Mucosa of descending colon (tissue), 3 donors: ENCODE measurements around the gene DPP6. TPM values are rescaled to one million over a fixed set of nuclear protein-coding genes. Genes with fewer than 3 reads are reported as not detected.

ENCODE experiments used
- ATAC-seq: fragments of 200-7000 bp; cut with Tn5 transposase; one replicate; pipeline ENCODE4 v1.9.1; 2020; ENCODE audit warnings: mild to moderate bottlenecking, moderate library complexity
- DNase-seq, 3 donors: peaks; one replicate each; pipeline ENCODE4 v3.0.0-alpha.2; 2020
- H3K36me3 ChIP-seq: fragments of 200-600 bp; one replicate; pipeline ENCODE4 v1.8.0; 2021; ENCODE audit warnings: low read depth, mild to moderate bottlenecking
- H3K4me1 ChIP-seq: fragments of 200-600 bp; one replicate; pipeline ENCODE4 v1.8.0; 2021; ENCODE audit warnings: low read depth, mild to moderate bottlenecking
- H3K4me3 ChIP-seq: fragments of 200-600 bp; one replicate; pipeline ENCODE4 v1.8.0; 2021; ENCODE audit warnings: mild to moderate bottlenecking
- H3K9me3 ChIP-seq: fragments of 200-600 bp; one replicate; pipeline ENCODE4 v1.8.0; 2021; ENCODE audit warnings: mild to moderate bottlenecking
- intact Hi-C, 2 donors: fragments of 100-400 bp; cut with DNase I in 1 of 2; cut with micrococcal nuclease in 1 of 2; formaldehyde crosslinking; loops; one replicate each; pipeline versions ENCODE4 v1.11.0 to v1.11.1; 2022; cut with DNase I, micrococcal nuclease
- total RNA-seq, 3 donors: library from RNA; stranded (reverse); fragmentation: NEBNext Ultra II Directional in 2 of 3; extraction: Animal tissue kit (Norgen Biotek cat#: 25700) in 2 of 3; gene quantifications; one replicate each; pipeline versions ENCODE4 v1.2.1 to v1.2.4, GENCODE V29; 2021 to 2023
- TF ChIP-seq, protein P1 (sequence below): fragments of 200-600 bp; IDR thresholded peaks from one replicate; pipeline ENCODE4 v1.8.0; 2022; ENCODE audit warnings: antibody characterized with exemption, mild to moderate bottlenecking
- donor health status: DM: no; HTN: no; CAD: no; lungs with moderate emphysema.
- donor health status: DM: no; HTN: no; CAD: no.
- donor health status: DM: no; HTN: yes; CAD: no.

Gene DPP6
- total RNA-seq, 3 donors from 2014 or later, result 1.3 to 33.8 (median 1.5) TPM

- TF ChIP-seq, protein P1, sequence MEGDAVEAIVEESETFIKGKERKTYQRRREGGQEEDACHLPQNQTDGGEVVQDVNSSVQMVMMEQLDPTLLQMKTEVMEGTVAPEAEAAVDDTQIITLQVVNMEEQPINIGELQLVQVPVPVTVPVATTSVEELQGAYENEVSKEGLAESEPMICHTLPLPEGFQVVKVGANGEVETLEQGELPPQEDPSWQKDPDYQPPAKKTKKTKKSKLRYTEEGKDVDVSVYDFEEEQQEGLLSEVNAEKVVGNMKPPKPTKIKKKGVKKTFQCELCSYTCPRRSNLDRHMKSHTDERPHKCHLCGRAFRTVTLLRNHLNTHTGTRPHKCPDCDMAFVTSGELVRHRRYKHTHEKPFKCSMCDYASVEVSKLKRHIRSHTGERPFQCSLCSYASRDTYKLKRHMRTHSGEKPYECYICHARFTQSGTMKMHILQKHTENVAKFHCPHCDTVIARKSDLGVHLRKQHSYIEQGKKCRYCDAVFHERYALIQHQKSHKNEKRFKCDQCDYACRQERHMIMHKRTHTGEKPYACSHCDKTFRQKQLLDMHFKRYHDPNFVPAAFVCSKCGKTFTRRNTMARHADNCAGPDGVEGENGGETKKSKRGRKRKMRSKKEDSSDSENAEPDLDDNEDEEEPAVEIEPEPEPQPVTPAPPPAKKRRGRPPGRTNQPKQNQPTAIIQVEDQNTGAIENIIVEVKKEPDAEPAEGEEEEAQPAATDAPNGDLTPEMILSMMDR, result no peak
- no peaks in the 10 kb centered on the region for H3K9me3 ChIP-seq
- H3K36me3 ChIP-seq, result no peaks in the 10 kb centered on the region
- ATAC-seq (no peak), DNase-seq (no peak)
- H3K4me3 ChIP-seq, result no peak overlapping the region
- intact Hi-C loops, result no loop called here
- no peaks in the 10 kb centered on the region for H3K4me1 ChIP-seq
These were observed 729.4 kb downstream of the DPP6 start for GRCh38 chr7:154781369-154782303.

DNA sequence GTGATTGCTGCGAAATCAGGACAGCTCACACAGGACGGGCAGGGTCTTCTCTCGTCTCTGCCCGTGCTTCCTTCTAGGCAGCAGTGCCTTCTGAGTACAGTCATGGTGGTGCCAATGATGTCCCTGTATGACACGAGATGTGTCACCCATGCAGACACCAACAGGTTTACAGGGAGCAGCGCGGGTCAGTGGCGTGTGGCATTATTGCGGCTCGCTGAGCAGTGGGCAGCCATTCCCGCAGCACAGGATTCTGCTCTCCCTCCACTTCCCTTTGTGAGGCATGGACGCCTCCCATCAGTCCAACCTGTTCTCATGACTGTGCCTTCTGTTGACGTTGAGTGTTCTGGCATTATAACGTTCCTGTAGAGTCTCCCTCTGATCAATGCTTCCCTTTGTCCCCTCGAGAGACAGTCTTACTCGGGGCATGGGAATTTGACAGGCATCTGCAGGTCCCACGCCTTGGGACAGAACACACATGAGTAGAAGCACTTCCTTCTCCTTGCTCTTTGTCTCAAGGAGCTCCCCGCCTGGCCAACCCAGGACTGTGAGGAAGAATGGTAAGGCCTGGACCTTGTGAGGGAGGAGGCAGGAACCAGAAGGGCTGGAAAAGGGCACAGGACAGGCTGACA is 731.2 kb downstream of the DPP6 start:
- intact Hi-C loops, result no loop called here
- no peaks in the 10 kb centered on the region for H3K4me1 ChIP-seq
- ATAC-seq (no peak), DNase-seq (no peak)
- H3K9me3 ChIP-seq, result no peaks in the 10 kb centered on the region
- no peaks in the 10 kb centered on the region for H3K36me3 ChIP-seq
- no peak overlapping the region for H3K4me3 ChIP-seq
- TF ChIP-seq, protein P1, result no peak

GRCh38 chr7:154785898-154786297 is 733.7 kb downstream of the DPP6 start:
- DNase-seq (no peak), ATAC-seq (no peak)
- Histone ChIP-seq H3K36me3 (no peaks in the 10 kb centered on the region), H3K9me3 (no peaks in the 10 kb centered on the region), H3K4me1 (no peaks in the 10 kb centered on the region), H3K4me3 (no peak overlapping the region)
- TF ChIP-seq, protein P1, result no peak
- intact Hi-C loops, result no loop called here

DNA sequence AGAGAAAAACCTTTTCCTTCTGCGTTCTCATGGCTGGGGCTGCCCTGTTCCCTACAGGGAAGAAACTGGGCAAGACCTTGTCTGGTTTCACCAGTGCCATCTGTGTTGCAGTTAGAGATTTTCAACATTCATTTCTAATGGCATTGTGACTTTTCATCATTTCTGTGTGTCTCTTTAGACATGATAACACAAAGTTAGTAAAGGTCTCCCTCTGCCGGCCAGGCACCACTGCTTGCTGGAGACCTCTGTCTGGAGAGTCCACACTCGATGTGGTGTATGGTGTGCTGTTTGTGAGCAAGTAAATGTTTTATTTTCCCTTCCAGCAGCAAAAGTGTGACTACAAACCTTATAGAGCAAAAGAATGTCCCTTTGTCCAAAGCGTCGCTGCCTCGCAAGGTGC is 737.2 kb downstream of the DPP6 start:
- no peak overlapping the region for H3K4me3 ChIP-seq
- TF ChIP-seq, protein P1, result no peak
- no peaks in the 10 kb centered on the region for H3K9me3 ChIP-seq
- H3K4me1 ChIP-seq, result no peaks in the 10 kb centered on the region
- ATAC-seq, result peak; percentile 22
- no peaks in the 10 kb centered on the region for H3K36me3 ChIP-seq
- intact Hi-C loops, result no loop called here
- peak in 1 of 3 donors; percentile 49 for DNase-seq

DNA sequence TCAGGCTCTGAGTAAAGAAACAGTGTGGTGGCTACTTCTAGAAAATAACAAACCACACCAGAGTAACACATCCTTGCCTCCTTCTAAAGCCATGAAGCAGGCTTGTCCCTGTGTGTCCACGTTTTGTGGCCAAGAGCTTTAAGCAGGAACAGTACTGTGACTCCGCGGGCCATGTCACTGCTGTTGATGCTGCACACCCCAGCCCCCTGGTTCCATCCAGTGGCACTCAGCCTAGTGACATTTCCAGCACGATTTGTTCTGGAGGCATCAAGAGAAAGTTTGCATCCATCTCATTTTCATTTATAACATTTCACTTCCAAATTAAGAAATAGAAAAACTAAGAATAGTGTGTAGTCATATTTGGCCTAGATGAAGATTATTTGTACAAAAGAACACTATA is 739.4 kb downstream of the DPP6 start:
- Histone ChIP-seq H3K4me3 (no peak overlapping the region), H3K36me3 (no peaks in the 10 kb centered on the region), H3K9me3 (no peaks in the 10 kb centered on the region), H3K4me1 (no peaks in the 10 kb centered on the region)
- no peak for ATAC-seq
- no peak for DNase-seq
- TF ChIP-seq, protein P1, result no peak
- intact Hi-C loops, result no loop called here
